ENCODE results near the gene PCDHGA1.

GRCh38 chr5:141515946-141516671 is 185.8 kb downstream of the PCDHGA1 start:
- no peak for TF ChIP-seq CTCF (IDR thresholded peaks at IDR 0.05)
- no peak for TF ChIP-seq EP300 (IDR thresholded peaks at IDR 0.05)
